Astrocyte of the cerebellum (primary cell): ENCODE measurements around the gene HEATR5B.
"Not testable (repeated sequence)": the region's sequence is repeated elsewhere in the genome, so short reads cannot be mapped to it uniquely, and the experiment has no call there.

Experiments
- DNase-seq: peaks from one replicate; pipeline ENCODE4 v3.0.0-alpha.2; 2011; ENCODE audit warnings: low read depth
- H3K4me3 ChIP-seq: 2 replicates; pipeline ENCODE4 v1.5.1; 2011; ENCODE audit warnings: mild to moderate bottlenecking, low read depth, low read length, moderate library complexity
- CTCF ChIP-seq: IDR thresholded peaks from 2 replicates; pipeline ENCODE4 v1.5.1; 2012; ENCODE audit warnings: low read length, low read depth, moderate library complexity, mild to moderate bottlenecking; ENCODE audit errors: missing control alignments
- in situ Hi-C: cut with HindIII; loops from 2 replicates; pipeline ENCODE4 v1.10.0; 2017; ENCODE audit warnings: low sequenced_read_pairs

HEATR5B gene

GRCh38 chr2:36941867-36942266 lies 142.3 kb downstream of the HEATR5B start:
- no peak for DNase-seq
- no peak overlapping the region for H3K4me3 ChIP-seq
- in situ Hi-C loops: no loop called here
- no peak for TF ChIP-seq CTCF

GRCh38 chr2:36936526-36936925 lies 147.6 kb downstream of the HEATR5B start:
- DNase-seq, in situ Hi-C loops, H3K4me3 ChIP-seq: not testable (repeated sequence)

- in situ Hi-C loops, DNase-seq, H3K4me3 ChIP-seq: not testable (repeated sequence)
These were observed 152.5 kb downstream of the HEATR5B start for GRCh38 chr2:36931688-36932087.
